ENCODE measurements around the gene SF3B5.
"Not testable (repeated sequence)": the region's sequence is repeated elsewhere in the genome, so short reads cannot be mapped to it uniquely, and the experiment has no call there.

Gene SF3B5

DNA sequence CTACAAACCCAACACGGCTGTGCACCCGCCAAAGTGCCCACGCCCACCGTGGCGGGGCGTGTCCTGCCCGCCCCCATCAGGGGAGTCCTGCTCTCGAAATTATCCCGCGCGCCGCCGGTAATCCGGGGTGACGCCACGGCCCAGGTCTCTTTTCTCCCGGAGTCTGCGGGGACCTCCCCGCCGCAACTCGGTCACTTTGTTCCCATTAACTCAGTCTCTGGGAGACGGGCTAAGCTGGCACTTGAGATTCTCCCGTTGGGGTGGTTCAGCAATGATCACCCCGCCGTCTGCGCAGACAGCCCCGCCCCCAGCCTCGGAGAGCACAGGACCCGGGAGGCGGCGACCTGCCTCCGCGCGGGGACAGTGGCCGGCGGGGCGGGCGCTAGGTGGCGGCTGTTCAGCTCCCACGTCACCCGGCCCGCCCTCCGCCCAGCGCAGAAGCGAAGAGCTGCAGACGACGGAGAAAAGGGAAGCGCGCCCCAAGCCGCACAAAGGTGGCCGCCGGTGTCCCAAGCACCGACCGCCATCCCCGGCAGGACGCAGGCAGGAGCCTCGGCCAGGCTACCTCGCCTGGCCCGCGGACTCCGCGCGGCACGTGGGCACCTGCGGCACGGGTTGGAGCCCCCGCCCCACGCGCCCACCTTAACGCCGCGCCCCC, 31.5 kb downstream of the SF3B5 start:
- DNase-seq (ENCODE audit: low read depth): peak; percentile 80

DNA sequence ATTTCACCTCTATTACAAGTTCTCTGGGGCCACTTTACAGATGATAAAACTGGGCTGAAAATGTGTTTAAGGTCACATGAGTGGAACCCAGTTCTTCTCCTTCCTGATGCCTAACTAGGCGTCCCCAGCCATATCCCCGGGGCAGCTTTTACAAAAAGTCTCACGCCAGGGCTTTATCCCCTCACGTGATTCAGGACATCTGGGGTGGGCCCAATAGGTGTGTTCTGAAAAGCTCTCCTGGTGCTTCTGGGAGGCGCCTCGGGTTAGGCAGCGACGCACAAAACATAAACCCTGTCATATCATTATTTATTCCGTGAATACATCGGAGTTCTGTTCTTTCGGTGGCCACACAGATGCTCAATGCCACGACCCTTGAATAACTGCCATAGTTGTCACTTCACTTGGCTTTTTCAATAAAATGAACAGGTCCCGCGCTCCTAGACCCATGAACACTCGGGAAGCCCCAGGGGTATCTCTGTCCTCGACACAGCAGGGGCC, 32.1 kb downstream of the SF3B5 start:
- no peak for DNase-seq (ENCODE audit: low read depth)

DNA sequence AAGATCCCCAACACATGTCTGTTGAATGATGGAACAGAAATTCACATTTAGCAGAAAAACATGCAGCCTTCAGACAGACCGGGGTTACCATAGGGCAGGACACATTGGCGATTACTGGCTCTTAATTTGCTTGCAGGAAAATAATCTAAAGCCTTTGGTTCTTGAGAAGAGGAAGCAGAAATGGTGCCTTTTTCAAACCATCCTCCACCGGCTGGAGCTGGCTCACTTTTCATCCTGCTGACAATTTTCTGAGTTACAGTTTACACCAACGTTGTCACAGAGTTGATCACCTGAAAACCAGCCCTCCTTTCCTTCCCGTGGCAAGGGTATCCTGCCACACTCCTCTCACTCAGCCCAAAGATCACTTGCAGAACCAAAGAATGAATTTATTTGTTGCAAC, 32.6 kb downstream of the SF3B5 start:
- no peak for DNase-seq (ENCODE audit: low read depth)

DNA sequence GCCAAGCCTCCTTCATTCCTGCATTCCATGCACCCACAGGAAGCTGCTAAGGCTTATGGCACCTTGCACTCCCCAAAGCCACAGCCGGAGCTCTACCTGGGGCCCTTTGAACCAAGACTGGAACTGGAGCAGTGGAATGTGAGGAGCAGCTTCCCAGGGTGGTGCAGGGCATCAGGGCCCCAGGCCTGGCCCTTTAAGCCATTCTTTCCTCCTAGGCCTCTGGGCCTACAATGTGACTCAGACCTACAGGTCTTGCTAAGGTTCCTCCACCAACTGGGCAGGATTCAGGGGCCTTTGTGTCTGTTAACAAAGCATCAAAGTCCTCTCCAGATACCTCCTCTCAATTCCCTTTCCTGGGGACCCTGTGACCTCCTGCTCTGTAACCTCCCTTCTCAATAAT, 36.2 kb downstream of the SF3B5 start:
- no peak for DNase-seq (ENCODE audit: low read depth)

DNA sequence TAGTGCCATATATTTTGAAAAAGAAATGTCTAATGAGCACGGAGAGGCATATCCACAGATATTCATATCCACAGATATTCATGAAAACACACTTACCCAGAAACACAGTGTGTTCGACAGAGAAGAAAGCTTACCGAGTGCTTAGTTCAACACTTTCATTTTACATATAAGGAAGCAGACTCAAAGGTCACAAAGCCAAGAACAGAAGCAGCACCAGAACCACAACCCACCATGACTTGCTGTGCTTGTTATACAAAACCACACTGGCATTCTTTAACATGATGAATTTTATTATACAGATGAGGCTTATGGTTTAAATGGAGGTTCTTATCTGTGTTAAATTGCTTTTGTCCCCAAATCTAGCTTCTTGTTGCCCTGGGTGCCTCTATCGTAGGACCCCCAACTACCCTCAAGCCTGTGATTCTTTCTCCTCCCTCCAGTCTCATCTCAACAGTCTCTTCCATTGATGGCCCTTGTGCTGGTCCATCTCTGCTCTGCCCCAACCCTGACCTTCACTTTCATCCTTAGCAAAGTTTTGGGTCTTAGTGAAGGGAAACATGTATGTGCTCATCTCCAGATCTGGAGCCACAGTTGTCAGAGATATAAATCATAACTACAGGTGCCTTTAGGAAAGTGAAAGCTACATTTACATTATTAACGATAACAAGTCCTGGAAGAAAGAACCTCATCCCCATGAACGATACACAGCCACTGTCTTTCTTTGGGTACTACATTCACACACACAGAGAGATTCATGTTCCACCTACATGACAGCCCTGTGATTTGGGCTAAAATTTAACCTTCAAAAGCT, 40.0 kb downstream of the SF3B5 start:
- no peak for DNase-seq (ENCODE audit: low read depth)

DNA sequence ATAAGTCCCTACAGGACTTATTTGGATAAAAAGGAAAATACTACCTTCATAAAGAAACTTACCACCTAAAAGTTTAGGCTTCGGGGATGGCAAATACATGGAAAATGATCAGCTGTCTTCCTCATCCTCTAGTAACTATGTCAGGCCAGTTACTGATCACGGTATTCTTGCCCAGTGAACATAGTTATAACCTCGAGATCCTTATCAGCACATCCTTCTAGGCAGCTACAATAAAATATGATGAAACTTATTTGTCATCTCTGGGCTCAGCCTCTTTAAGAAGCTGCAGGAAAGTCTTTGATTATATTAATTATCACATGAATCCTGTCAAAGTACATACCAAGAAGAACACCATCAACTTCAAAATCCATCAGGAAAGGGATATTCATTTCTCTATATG, 41.8 kb downstream of the SF3B5 start:
- DNase-seq (ENCODE audit: low read depth): no peak

DNA sequence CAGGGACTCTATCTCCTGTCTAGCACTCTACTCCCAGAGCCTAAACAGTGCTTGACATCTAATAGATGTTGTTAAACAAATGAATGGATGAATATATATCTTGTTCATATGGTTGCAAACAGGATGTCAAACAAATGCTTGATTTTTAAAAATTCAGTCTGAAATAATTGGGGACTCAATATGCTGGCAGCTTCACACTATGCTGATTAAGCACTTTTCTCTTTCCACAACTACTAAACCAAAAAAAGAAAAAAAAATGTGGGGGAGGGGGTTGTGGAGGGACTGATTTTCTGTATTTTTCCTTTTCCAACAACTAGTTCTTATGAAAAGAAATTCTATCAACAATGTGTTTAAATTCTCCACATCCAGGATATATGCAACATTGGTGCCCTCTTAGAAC, 42.9 kb downstream of the SF3B5 start:
- DNase-seq (ENCODE audit: low read depth): no peak

DNA sequence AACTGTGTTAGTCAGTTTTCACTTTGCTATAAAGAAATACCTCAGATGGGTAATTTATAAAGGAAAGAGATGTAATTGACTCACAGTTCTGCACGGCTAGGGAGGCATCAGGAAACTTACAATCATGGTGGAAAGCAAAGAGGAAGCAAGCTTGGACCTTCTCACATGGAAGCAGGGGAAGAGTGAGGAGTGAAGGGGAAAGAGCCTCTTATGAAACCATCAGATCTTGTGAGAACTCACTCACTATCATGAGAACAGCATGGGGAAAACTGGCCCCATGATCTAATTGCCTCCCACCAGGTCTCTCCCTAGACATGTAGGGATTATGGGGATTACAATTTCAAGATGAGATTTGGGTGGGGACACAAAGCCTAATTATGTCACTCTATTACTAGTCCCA, 46.0 kb downstream of the SF3B5 start:
- DNase-seq (ENCODE audit: low read depth): no peak

DNA sequence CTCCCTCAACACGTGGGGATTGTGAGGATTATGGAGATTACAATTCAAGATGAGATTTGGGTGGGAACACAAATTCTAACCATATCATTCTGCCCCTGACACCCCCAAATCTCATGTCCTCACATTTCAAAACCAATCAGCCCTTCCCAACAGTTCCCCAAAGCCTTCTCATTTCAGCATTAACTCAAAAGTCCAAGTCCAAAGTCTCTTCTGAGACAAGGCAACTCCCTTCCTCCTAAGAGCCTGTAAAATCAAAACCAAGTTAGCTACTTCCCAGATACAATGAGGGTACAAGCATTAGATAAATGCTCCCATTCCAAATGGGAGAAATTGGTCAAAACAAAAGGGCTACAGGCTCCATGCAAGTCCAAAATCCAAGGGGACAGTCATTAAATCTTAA, 47.7 kb downstream of the SF3B5 start:
- no peak for DNase-seq (ENCODE audit: low read depth)

DNA sequence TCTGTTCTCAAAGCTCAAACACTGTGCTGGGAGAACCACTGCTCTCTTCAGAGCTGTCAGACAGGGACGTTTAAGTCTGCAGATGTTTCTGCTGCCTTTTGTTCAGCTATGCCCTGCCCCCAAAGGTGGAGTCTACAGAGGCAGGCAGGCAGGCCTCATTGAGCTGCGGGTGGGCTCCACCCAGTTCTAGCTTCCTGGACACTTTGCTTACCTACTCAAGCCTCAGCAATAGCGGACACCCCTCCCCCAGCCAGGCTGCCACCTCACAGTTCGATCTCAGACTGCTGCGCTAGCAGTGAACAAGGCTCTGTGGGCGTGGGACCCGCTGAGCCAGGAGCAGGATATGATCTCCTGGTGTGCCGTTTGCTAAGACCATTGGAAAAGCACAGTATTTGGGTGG, 48.7 kb downstream of the SF3B5 start:
- not testable (repeated sequence) for DNase-seq (ENCODE audit: low read depth)

DNA sequence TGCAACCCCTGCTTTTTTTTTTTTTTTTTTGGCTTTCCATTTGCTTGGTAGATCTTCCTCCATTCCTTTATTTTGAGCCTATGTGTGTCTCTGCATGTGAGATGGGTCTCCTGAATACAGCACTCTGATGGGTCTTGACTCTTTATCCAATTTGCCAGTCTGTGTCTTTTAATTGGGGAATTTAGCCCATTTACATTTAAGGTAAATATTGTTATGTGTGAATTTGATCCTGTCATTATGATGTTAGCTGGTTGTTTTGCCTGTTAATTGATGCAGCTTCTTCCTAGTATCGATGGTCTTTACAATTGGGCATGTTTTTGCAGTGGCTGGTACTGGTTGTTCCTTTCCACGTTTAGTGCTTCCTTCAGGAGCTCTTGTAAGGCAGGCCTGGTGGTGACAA, 50.4 kb downstream of the SF3B5 start:
- not testable (repeated sequence) for DNase-seq (ENCODE audit: low read depth)
